GM23338 (cell line): Measurements from ENCODE around the gene DUXA.

ENCODE experiments used
- CREB1 ChIP-seq: fragments of 250-450 bp; sonication (Bioruptor Pico); IDR thresholded peaks from 2 replicates; pipeline ENCODE4 v1.5.0; 2020; ENCODE audit warnings: low read depth, mild to moderate bottlenecking, moderate library complexity
- CTCF ChIP-seq, 2 experiments: fragments of 200-600 bp in 1 of 2; sonication (generic) in 1 of 2; conservative IDR thresholded peaks; 2 replicates each; pipeline versions ENCODE4 v1.5.1 to v1.6.1; 2016 to 2017; ENCODE audit warnings: antibody characterized with exemption in 2 of 2, low read depth in 2 of 2, mild to moderate bottlenecking in 2 of 2, moderate library complexity in 1 of 2
- ETS1 ChIP-seq: IDR thresholded peaks from 2 replicates; pipeline ENCODE4 v1.6.1; 2016; ENCODE audit warnings: antibody characterized with exemption
- EZH2 ChIP-seq: fragments of 200-600 bp; sonication (generic); IDR thresholded peaks from one replicate; pipeline ENCODE4 v1.8.0; 2017; ENCODE audit warnings: antibody characterized with exemption, mild to moderate bottlenecking, low read depth; ENCODE audit not compliant: unreplicated experiment
- EZH2phosphoT487 ChIP-seq: fragments of 200-600 bp; sonication (generic); IDR thresholded peaks from one replicate; pipeline ENCODE4 v1.8.1; 2018; ENCODE audit warnings: antibody characterized with exemption; ENCODE audit not compliant: unreplicated experiment
- JUNB ChIP-seq: IDR thresholded peaks from one replicate; pipeline ENCODE4 v1.6.1; 2016; ENCODE audit warnings: antibody characterized with exemption; ENCODE audit not compliant: unreplicated experiment
- NANOG ChIP-seq: IDR thresholded peaks from 2 replicates; pipeline ENCODE4 v1.6.1; 2016; ENCODE audit warnings: antibody characterized with exemption, borderline replicate concordance
- POLR2AphosphoS5 ChIP-seq: IDR thresholded peaks from 2 replicates; pipeline ENCODE4 v1.6.1; 2016; ENCODE audit warnings: antibody characterized with exemption, low read depth
- STAT1 ChIP-seq: IDR thresholded peaks from one replicate; pipeline ENCODE4 v1.6.1; 2016; ENCODE audit warnings: antibody characterized with exemption; ENCODE audit not compliant: unreplicated experiment
- ZNF114 ChIP-seq: fragments of 250-450 bp; sonication (Bioruptor Pico); IDR thresholded peaks from 2 replicates; pipeline ENCODE4 v1.5.0; 2020; ENCODE audit warnings: mild to moderate bottlenecking, moderate library complexity
- ZNF331 ChIP-seq: fragments of 250-450 bp; sonication (Bioruptor Pico); IDR thresholded peaks from 2 replicates; pipeline ENCODE4 v1.5.0; 2020; ENCODE audit warnings: low read depth, mild to moderate bottlenecking, moderate library complexity
- TF ChIP-seq, protein P1 (sequence below): IDR thresholded peaks from one replicate; pipeline ENCODE4 v1.6.1; 2018; ENCODE audit warnings: antibody characterized with exemption; ENCODE audit not compliant: unreplicated experiment
- TF ChIP-seq, protein P2 (sequence below): fragments of 250-450 bp; sonication (Bioruptor Pico); IDR thresholded peaks from 2 replicates; pipeline ENCODE4 v1.5.0; 2020; ENCODE audit warnings: mild to moderate bottlenecking, moderate library complexity

DNA sequence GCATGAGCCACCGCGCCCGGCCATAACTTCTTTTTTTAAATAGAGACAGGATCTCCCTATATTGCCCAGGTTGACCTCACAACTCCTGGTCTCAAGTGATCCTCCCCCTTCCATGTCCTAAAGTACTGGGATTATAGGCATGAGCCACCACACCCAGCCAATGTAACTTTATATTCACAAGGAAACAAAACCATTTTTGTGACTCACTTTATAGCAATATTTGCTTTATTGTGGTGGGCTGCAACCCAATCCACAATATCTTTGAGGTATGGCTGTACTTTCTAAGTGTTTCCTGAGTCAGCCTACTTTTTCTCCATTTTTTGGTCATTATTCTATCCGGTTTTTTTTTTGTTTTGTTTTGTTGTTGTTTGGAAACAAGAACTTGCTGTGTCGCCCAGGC is 14.4 kb downstream of the DUXA start:
- TF ChIP-seq CTCF (conservative IDR thresholded peaks at IDR 0.05; ENCODE audit: low read depth in 2 of 2), result no peak
- TF ChIP-seq POLR2AphosphoS5, result no peak
- TF ChIP-seq, protein P1, sequence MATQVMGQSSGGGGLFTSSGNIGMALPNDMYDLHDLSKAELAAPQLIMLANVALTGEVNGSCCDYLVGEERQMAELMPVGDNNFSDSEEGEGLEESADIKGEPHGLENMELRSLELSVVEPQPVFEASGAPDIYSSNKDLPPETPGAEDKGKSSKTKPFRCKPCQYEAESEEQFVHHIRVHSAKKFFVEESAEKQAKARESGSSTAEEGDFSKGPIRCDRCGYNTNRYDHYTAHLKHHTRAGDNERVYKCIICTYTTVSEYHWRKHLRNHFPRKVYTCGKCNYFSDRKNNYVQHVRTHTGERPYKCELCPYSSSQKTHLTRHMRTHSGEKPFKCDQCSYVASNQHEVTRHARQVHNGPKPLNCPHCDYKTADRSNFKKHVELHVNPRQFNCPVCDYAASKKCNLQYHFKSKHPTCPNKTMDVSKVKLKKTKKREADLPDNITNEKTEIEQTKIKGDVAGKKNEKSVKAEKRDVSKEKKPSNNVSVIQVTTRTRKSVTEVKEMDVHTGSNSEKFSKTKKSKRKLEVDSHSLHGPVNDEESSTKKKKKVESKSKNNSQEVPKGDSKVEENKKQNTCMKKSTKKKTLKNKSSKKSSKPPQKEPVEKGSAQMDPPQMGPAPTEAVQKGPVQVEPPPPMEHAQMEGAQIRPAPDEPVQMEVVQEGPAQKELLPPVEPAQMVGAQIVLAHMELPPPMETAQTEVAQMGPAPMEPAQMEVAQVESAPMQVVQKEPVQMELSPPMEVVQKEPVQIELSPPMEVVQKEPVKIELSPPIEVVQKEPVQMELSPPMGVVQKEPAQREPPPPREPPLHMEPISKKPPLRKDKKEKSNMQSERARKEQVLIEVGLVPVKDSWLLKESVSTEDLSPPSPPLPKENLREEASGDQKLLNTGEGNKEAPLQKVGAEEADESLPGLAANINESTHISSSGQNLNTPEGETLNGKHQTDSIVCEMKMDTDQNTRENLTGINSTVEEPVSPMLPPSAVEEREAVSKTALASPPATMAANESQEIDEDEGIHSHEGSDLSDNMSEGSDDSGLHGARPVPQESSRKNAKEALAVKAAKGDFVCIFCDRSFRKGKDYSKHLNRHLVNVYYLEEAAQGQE, result no peak
- TF ChIP-seq EZH2phosphoT487, result no peak
- no peak for TF ChIP-seq EZH2
- TF ChIP-seq CREB1 (CRISPR knock-in tag), result no peak
- TF ChIP-seq JUNB, result no peak
- no peak for TF ChIP-seq ETS1
- no peak for TF ChIP-seq ZNF331 (CRISPR knock-in tag)
- TF ChIP-seq ZNF114 (CRISPR knock-in tag), result no peak
- TF ChIP-seq NANOG, result no peak
- TF ChIP-seq STAT1, result no peak
- TF ChIP-seq, protein P2, sequence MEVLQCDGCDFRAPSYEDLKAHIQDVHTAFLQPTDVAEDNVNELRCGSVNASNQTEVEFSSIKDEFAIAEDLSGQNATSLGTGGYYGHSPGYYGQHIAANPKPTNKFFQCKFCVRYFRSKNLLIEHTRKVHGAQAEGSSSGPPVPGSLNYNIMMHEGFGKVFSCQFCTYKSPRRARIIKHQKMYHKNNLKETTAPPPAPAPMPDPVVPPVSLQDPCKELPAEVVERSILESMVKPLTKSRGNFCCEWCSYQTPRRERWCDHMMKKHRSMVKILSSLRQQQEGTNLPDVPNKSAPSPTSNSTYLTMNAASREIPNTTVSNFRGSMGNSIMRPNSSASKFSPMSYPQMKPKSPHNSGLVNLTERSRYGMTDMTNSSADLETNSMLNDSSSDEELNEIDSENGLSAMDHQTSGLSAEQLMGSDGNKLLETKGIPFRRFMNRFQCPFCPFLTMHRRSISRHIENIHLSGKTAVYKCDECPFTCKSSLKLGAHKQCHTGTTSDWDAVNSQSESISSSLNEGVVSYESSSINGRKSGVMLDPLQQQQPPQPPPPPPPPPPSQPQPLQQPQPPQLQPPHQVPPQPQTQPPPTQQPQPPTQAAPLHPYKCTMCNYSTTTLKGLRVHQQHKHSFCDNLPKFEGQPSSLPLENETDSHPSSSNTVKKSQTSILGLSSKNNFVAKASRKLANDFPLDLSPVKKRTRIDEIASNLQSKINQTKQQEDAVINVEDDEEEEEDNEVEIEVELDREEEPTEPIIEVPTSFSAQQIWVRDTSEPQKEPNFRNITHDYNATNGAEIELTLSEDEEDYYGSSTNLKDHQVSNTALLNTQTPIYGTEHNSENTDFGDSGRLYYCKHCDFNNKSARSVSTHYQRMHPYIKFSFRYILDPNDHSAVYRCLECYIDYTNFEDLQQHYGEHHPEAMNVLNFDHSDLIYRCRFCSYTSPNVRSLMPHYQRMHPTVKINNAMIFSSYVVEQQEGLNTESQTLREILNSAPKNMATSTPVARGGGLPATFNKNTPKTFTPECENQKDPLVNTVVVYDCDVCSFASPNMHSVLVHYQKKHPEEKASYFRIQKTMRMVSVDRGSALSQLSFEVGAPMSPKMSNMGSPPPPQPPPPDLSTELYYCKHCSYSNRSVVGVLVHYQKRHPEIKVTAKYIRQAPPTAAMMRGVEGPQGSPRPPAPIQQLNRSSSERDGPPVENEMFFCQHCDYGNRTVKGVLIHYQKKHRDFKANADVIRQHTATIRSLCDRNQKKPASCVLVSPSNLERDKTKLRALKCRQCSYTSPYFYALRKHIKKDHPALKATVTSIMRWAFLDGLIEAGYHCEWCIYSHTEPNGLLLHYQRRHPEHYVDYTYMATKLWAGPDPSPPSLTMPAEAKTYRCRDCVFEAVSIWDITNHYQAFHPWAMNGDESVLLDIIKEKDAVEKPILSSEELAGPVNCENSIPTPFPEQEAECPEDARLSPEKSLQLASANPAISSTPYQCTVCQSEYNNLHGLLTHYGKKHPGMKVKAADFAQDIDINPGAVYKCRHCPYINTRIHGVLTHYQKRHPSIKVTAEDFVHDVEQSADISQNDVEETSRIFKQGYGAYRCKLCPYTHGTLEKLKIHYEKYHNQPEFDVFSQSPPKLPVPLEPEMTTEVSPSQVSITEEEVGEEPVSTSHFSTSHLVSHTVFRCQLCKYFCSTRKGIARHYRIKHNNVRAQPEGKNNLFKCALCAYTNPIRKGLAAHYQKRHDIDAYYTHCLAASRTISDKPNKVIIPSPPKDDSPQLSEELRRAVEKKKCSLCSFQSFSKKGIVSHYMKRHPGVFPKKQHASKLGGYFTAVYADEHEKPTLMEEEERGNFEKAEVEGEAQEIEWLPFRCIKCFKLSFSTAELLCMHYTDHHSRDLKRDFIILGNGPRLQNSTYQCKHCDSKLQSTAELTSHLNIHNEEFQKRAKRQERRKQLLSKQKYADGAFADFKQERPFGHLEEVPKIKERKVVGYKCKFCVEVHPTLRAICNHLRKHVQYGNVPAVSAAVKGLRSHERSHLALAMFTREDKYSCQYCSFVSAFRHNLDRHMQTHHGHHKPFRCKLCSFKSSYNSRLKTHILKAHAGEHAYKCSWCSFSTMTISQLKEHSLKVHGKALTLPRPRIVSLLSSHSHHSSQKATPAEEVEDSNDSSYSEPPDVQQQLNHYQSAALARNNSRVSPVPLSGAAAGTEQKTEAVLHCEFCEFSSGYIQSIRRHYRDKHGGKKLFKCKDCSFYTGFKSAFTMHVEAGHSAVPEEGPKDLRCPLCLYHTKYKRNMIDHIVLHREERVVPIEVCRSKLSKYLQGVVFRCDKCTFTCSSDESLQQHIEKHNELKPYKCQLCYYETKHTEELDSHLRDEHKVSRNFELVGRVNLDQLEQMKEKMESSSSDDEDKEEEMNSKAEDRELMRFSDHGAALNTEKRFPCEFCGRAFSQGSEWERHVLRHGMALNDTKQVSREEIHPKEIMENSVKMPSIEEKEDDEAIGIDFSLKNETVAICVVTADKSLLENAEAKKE (CRISPR knock-in tag), result no peak
